Keratinocyte (primary cell): ENCODE measurements around the gene OPTC. TPM values are rescaled to one million over a fixed set of nuclear protein-coding genes. Genes with fewer than 3 reads are reported as not detected.

Source experiments
- DNase-seq: peaks from one replicate; pipeline ENCODE4 v3.0.0-alpha.2; 2011; ENCODE audit warnings: low read depth, missing footprints, low spot score
- FAIRE-seq: peaks from 2 replicates; lab custom pipeline; 2011; peaks lifted over from hg19 to GRCh38; lab: Jason Lieb, UNC
- H2AFZ ChIP-seq: 2 replicates; pipeline ENCODE4 v1.6.0; 2012; ENCODE audit warnings: low read length, control low read depth, inconsistent platforms; ENCODE audit not compliant: control insufficient read depth
- H3K27ac ChIP-seq: 2 replicates; pipeline ENCODE4 v1.5.1; 2011; ENCODE audit warnings: low read length; ENCODE audit not compliant: control insufficient read depth, insufficient read depth
- H3K27me3 ChIP-seq: 3 replicates; pipeline ENCODE4 v1.6.0; 2011; ENCODE audit warnings: low read length; ENCODE audit not compliant: control insufficient read depth, insufficient read depth; ENCODE audit errors: extremely low read depth
- H3K36me3 ChIP-seq, 2 experiments: 2 replicates in 1 of 2; 3 replicates in 1 of 2; pipeline ENCODE4 v1.5.1; 2011; ENCODE audit warnings: low read length in 2 of 2, mild to moderate bottlenecking in 1 of 2; ENCODE audit not compliant: control insufficient read depth in 2 of 2, insufficient read depth in 2 of 2; ENCODE audit errors: extremely low read depth in 1 of 2
- H3K4me1 ChIP-seq: 3 replicates; pipeline ENCODE4 v1.5.1; 2011; ENCODE audit warnings: low read length; ENCODE audit not compliant: control insufficient read depth, insufficient read depth; ENCODE audit errors: extremely low read depth
- H3K4me2 ChIP-seq: 3 replicates; pipeline ENCODE4 v1.6.0; 2011; ENCODE audit warnings: low read depth, low read length; ENCODE audit not compliant: control insufficient read depth, insufficient read depth; ENCODE audit errors: extremely low read depth
- H3K4me3 ChIP-seq, 3 experiments: fragments of 200-600 bp in 1 of 3; sonication (generic) in 1 of 3; 2 replicates in 2 of 3; 3 replicates in 1 of 3; pipeline ENCODE4 v1.5.1; 2011 to 2016; ENCODE audit warnings: low read length in 3 of 3, mild to moderate bottlenecking in 3 of 3, control low read depth in 2 of 3, inconsistent platforms in 1 of 3, low read depth in 1 of 3, mixed read lengths in 1 of 3, mixed run types in 1 of 3, moderate library complexity in 1 of 3; ENCODE audit not compliant: control insufficient read depth in 2 of 3, insufficient read depth in 2 of 3; ENCODE audit errors: extremely low read depth in 1 of 3
- H3K79me2 ChIP-seq: 2 replicates; pipeline ENCODE4 v1.6.0; 2012; ENCODE audit warnings: low read length; ENCODE audit not compliant: control insufficient read depth, insufficient read depth
- H3K9ac ChIP-seq: 3 replicates; pipeline ENCODE4 v1.6.0; 2011; ENCODE audit warnings: low read length; ENCODE audit not compliant: control insufficient read depth, insufficient read depth; ENCODE audit errors: extremely low read depth
- H3K9me1 ChIP-seq: 3 replicates; pipeline ENCODE4 v1.6.0; 2011; ENCODE audit warnings: low read length; ENCODE audit not compliant: control insufficient read depth, insufficient read depth; ENCODE audit errors: extremely low read depth
- H3K9me3 ChIP-seq: 2 replicates; pipeline ENCODE4 v1.5.1; 2012; ENCODE audit warnings: low read depth, low read length; ENCODE audit not compliant: control insufficient read depth
- H4K20me1 ChIP-seq: 3 replicates; pipeline ENCODE4 v1.6.0; 2011; ENCODE audit warnings: low read length; ENCODE audit not compliant: control insufficient read depth, insufficient read depth; ENCODE audit errors: extremely low read depth
- CTCF ChIP-seq, 3 experiments: IDR thresholded peaks in 1 of 3; conservative IDR thresholded peaks in 1 of 3; optimal IDR thresholded peaks in 1 of 3; 2 replicates in 2 of 3; 3 replicates in 1 of 3; pipeline versions ENCODE3 to v1.5.1; 2011; ENCODE audit warnings: low read length in 3 of 3, mild to moderate bottlenecking in 3 of 3, moderate library complexity in 2 of 3, control low read depth in 1 of 3, inconsistent platforms in 1 of 3; ENCODE audit not compliant: insufficient read depth in 2 of 3; ENCODE audit errors: extremely low read depth in 1 of 3
- EZH2 ChIP-seq: IDR thresholded peaks from one replicate; pipeline ENCODE4 v1.6.1; 2012; ENCODE audit warnings: inconsistent platforms, mild to moderate bottlenecking, low read length, moderate library complexity
- dilution Hi-C: fragments of 300-500 bp; cut with MboI; formaldehyde crosslinking; loops from one replicate; pipeline ENCODE4 v1.7.0; 2020; ENCODE audit warnings: low sequenced_read_pairs; ENCODE audit not compliant: extremely low pct_ligation_motif_present
- polyA plus RNA-seq, 5 experiments: library from polyadenylated mRNA; depleted of rRNA in 3 of 5; stranded (reverse) in 3 of 5; stranded (forward) in 1 of 5; unstranded in 1 of 5; fragments of >200 nt; gene quantifications; 1 replicate in 1 of 5; 2 replicates in 3 of 5; 3 replicates in 1 of 5; pipeline versions ENCODE4 v1.2.1 to v1.2.3, GENCODE V29; 2011 to 2012; ENCODE audit warnings: missing spikeins in 2 of 5, low read depth in 1 of 5, low replicate concordance in 1 of 5

OPTC gene
- polyA plus RNA-seq, 1 donor (not counting 4 experiments of a cell fraction or from before 2014, with no cell fraction given), result not detected

DNA sequence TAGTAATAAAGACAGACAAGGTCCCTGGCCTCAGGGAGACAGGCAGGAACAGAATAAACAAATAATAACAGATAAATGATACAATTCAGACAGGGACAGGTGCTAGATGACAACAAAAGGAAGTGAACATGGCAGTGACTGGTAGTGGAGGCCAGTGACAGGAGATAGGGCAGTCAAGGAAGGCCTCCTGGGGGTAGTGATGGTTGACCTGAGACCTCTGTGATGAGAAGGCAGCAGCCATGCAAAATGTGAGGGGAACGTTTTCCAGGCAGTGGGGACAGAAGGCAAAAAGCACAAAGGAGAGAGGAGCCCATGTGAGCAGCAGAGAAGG is 18.5 kb downstream of the OPTC start:
- Histone ChIP-seq H4K20me1 (no peaks in the 10 kb centered on the region), H3K4me1 (peaks cover 30% of the 10 kb centered on the region), H3K27ac (peak overlapping the region; percentile 60), H3K9me1 (no peaks in the 10 kb centered on the region), H3K4me2 (peak overlapping the region; percentile 58), H3K9ac (peak overlapping the region; percentile 29), H3K27me3 (no peaks in the 10 kb centered on the region), H3K4me3 (no peak overlapping the region), H2AFZ (peak overlapping the region; percentile 58), H3K36me3 (no peaks in the 10 kb centered on the region), H3K9me3 (no peaks in the 10 kb centered on the region), H3K79me2 (no peaks in the 10 kb centered on the region)
- DNase-seq (no peak), FAIRE-seq (no peak)
- dilution Hi-C loops, result no loop called here
- no peak for TF ChIP-seq EZH2
- no peak for TF ChIP-seq CTCF (optimal IDR thresholded peaks at IDR 0.05 in 1 of 3, IDR thresholded peaks at IDR 0.05 in 1 of 3, conservative IDR thresholded peaks at IDR 0.05 in 1 of 3; ENCODE audit: extremely low read depth in 1 of 3, insufficient read depth in 2 of 3, low read length in 3 of 3)

DNA sequence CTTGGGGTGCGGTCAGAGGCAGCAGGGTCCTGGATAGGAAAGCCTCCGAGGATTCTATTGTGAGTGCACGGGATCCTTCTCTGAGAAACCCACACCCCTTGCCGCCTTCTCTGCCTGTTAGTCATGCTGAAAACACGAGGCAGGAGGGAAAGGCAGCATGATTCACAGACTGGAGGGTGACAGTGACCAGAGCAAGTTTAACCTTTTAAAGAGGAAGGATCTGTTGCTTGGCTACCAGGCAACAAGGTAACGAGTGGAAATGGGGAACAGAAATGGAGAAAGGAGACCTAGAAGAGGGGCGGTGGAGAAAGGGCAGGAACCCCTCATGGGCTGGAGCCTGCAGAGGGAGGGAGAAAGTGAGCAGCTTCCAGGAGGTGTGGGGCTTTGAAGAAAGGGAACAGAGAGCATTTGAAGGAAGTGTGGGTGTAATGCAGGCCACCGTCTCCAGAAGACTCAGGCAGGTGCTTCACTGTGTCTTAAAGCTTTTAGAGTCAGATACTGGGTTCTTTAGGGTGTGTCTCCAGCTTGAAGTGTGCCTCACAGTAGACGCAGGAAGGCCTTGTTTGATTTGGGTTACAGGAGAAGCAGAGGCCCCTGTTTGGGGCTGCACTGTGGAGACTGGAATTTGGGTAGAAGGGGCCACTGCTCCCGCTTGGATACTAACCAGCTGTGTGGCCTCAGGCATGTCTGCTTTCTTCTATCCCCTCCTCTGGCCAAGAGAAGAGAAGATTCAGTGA is 19.1 kb downstream of the OPTC start:
- peak overlapping the region in 1 of 3 experiments; percentile 9 for H3K4me3 ChIP-seq
- FAIRE-seq, result peak; percentile 98

More for the DNA sequence above, 19.1 kb downstream of the OPTC start:
- no peaks in the 10 kb centered on the region for H3K79me2 ChIP-seq
- H3K27ac ChIP-seq, result peak overlapping the region; percentile 60
- H3K9me1 ChIP-seq, result no peaks in the 10 kb centered on the region
- TF ChIP-seq CTCF (optimal IDR thresholded peaks at IDR 0.05 in 1 of 3, IDR thresholded peaks at IDR 0.05 in 1 of 3, conservative IDR thresholded peaks at IDR 0.05 in 1 of 3; ENCODE audit: extremely low read depth in 1 of 3, insufficient read depth in 2 of 3, low read length in 3 of 3), result no peak
- no peak for TF ChIP-seq EZH2
- H3K27me3 ChIP-seq, result no peaks in the 10 kb centered on the region
- peak overlapping the region; percentile 29 for H3K9ac ChIP-seq
- dilution Hi-C loops, result no loop called here
- peak overlapping the region; percentile 58 for H3K4me2 ChIP-seq
- H4K20me1 ChIP-seq, result no peaks in the 10 kb centered on the region
- H3K9me3 ChIP-seq, result no peaks in the 10 kb centered on the region
- DNase-seq, result no peak
- no peaks in the 10 kb centered on the region for H3K36me3 ChIP-seq
- H2AFZ ChIP-seq, result peak overlapping the region; percentile 65
- peaks cover 35% of the 10 kb centered on the region for H3K4me1 ChIP-seq
